Naive thymus-derived CD4-positive, alpha-beta T cell (primary cell): ENCODE data around the gene CNTN3. TPM values are rescaled to one million over a fixed set of nuclear protein-coding genes. Genes with fewer than 3 reads are reported as not detected.

Experiments used
- ATAC-seq: fragments of 150-1000 bp; cut with Tn5 transposase; 2 replicates; pipeline ENCODE4 v1.10.0; 2021; ENCODE audit warnings: mild to moderate bottlenecking, moderate library complexity
- CTCF ChIA-PET: fragments of 350-600 bp; sonication (Branson Sonifier 250); formaldehyde crosslinking; loops from one replicate; lab custom pipeline; 2021; ENCODE audit warnings: antibody characterized with exemption; lab: Charles Lee
- POLR2A ChIA-PET: fragments of 350-600 bp; sonication (Branson Sonifier 250); formaldehyde crosslinking; loops from one replicate; lab custom pipeline; 2021; ENCODE audit warnings: antibody characterized with exemption, inconsistent platforms; lab: Charles Lee
- DNase-seq, 9 donors: peaks; one replicate each; pipeline versions ENCODE4 v3.0.0 to v3.0.0-alpha.2; 2020 to 2022; ENCODE audit warnings: mixed read lengths in 1 of 9
- H3K27ac ChIP-seq: one replicate; pipeline ENCODE4 v1.7.0; 2013; ENCODE audit warnings: mild to moderate bottlenecking, low read depth, low read length, moderate library complexity
- H3K27me3 ChIP-seq, 2 donors: one replicate each; pipeline ENCODE4 v1.7.0; 2013; ENCODE audit warnings: low read length in 2 of 2, mild to moderate bottlenecking in 2 of 2, moderate library complexity in 2 of 2; ENCODE audit not compliant: control insufficient read depth in 2 of 2, insufficient read depth in 2 of 2
- H3K36me3 ChIP-seq, 3 experiments: 1 replicate in 2 of 3; 2 replicates in 1 of 3; pipeline ENCODE4 v1.7.0; 2013; ENCODE audit warnings: low read length in 3 of 3, mild to moderate bottlenecking in 3 of 3, moderate library complexity in 1 of 3; ENCODE audit not compliant: insufficient read depth in 3 of 3, control insufficient read depth in 2 of 3
- H3K4me1 ChIP-seq, 2 donors: one replicate each; pipeline ENCODE4 v1.7.0; 2013; ENCODE audit warnings: low read length in 2 of 2, mild to moderate bottlenecking in 2 of 2, moderate library complexity in 1 of 2; ENCODE audit not compliant: control insufficient read depth in 2 of 2, insufficient read depth in 2 of 2
- H3K4me3 ChIP-seq: 2 replicates; pipeline ENCODE4 v1.7.0; 2013; ENCODE audit warnings: mild to moderate bottlenecking, low read length
- H3K9me3 ChIP-seq, 3 experiments: 1 replicate in 2 of 3; 2 replicates in 1 of 3; pipeline ENCODE4 v1.7.0; 2013; ENCODE audit warnings: low read length in 3 of 3; ENCODE audit not compliant: control insufficient read depth in 2 of 3
- H3K27ac Mint-ChIP-seq, 9 donors: one replicate each; pipeline ENCODE4 v1.8.0; 2020 to 2022; ENCODE audit warnings: mixed read lengths in 9 of 9, mild to moderate bottlenecking in 8 of 9, moderate library complexity in 5 of 9, inconsistent platforms in 2 of 9
- H3K27me3 Mint-ChIP-seq, 5 donors: one replicate each; pipeline ENCODE4 v1.8.0; 2021 to 2022; ENCODE audit warnings: mixed read lengths in 5 of 5, mild to moderate bottlenecking in 1 of 5
- H3K36me3 Mint-ChIP-seq, 5 donors: one replicate each; pipeline ENCODE4 v1.8.0; 2020 to 2022; ENCODE audit warnings: mixed read lengths in 5 of 5, mild to moderate bottlenecking in 3 of 5, inconsistent platforms in 1 of 5
- H3K4me1 Mint-ChIP-seq, 7 donors: one replicate each; pipeline ENCODE4 v1.8.0; 2020 to 2022; ENCODE audit warnings: mixed read lengths in 7 of 7, mild to moderate bottlenecking in 3 of 7, inconsistent platforms in 1 of 7
- H3K4me3 Mint-ChIP-seq, 10 donors: one replicate each; pipeline ENCODE4 v1.8.0; 2020 to 2022; ENCODE audit warnings: mild to moderate bottlenecking in 10 of 10, mixed read lengths in 10 of 10, moderate library complexity in 6 of 10, inconsistent platforms in 2 of 10
- H3K9me3 Mint-ChIP-seq, 11 donors: one replicate each; pipeline ENCODE4 v1.8.0; 2020 to 2022; ENCODE audit warnings: mixed read lengths in 11 of 11, mild to moderate bottlenecking in 4 of 11, inconsistent platforms in 1 of 11, moderate library complexity in 1 of 11
- intact Hi-C, 2 donors: fragments of 100-400 bp; cut with micrococcal nuclease; formaldehyde crosslinking; loops; one replicate each; pipeline ENCODE4 v1.15.1; 2023
- polyA plus RNA-seq, 2 donors: library from polyadenylated mRNA; unstranded; fragments of 300-500 nt; fragmentation: Illumina TruSeq; gene quantifications; one replicate each; pipeline ENCODE4 v1.2.3, GENCODE V29; 2021
- total RNA-seq, 6 experiments: library from RNA in 5 of 6; stranded (reverse) in 5 of 6; gene quantifications; 1 replicate in 5 of 6; 2 replicates in 1 of 6; pipeline ENCODE4 v1.2.3 and lab custom pipeline; 2021 to 2026

Gene CNTN3
- total RNA-seq = not detected
- not detected for polyA plus RNA-seq
- total RNA-seq (lab: John Stamatoyannopoulos, UW) = not detected

GRCh38 chr3:74614107-74614967, at the start of gene CNTN3:
Gene CNTN3 (minus strand): TSS chr3:74614659. CDS start chr3:74521112, 93,547 bp downstream.
- no peak within 1 kb of the TSS for H3K4me3 Mint-ChIP-seq
- no peak within 1 kb of the TSS for H3K27ac Mint-ChIP-seq
- intact Hi-C loops = no loop called here
- H3K36me3 ChIP-seq = no peaks in the 10 kb centered on the region
- no peaks in the 10 kb centered on the region for H3K27me3 ChIP-seq
- no peaks in the 10 kb centered on the region for H3K4me1 Mint-ChIP-seq
- ChIA-PET CTCF (no interaction called here), POLR2A (no interaction called here)
- no peaks in the 10 kb centered on the region for H3K4me1 ChIP-seq
- H3K27me3 Mint-ChIP-seq = peaks cover 15 to 35% (median 31%) of the 10 kb centered on the region in 5 donors
- no peaks in the 10 kb centered on the region for H3K9me3 ChIP-seq
- peaks cover 0 to 22% (median 5%) of the 10 kb centered on the region in 11 donors for H3K9me3 Mint-ChIP-seq
- H3K36me3 Mint-ChIP-seq = no peaks in the 10 kb centered on the region
- ATAC-seq (no peak), DNase-seq (no peak)
- no peak within 1 kb of the TSS for H3K4me3 ChIP-seq
- no peak within 1 kb of the TSS for H3K27ac ChIP-seq

GRCh38 chr3:74663178-74663577, 48.7 kb upstream of the CNTN3 start:
- intact Hi-C loops = no loop called here
- no peak for ATAC-seq
- CTCF ChIA-PET = no interaction called here

DNA sequence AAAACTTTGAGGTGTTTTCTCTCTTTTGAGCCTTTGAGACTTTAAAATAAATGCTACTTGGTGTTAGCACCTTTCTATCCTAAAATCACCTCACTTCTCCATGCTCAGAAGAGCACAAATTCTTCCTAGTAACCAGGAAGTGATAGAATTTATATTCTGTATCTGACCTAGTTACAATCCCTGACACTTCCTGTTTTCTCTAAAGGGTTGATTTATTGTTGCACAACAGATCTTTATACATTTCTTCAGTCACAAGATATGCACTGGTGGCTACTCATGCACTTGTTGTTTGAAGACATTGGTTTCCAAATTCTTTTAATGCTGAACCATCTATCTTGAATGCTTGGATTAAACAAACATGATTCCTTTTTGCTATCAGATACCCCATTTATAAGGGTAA, 47.2 kb upstream of the CNTN3 start:
- no peaks in the 10 kb centered on the region for H3K27me3 ChIP-seq
- CTCF ChIA-PET = no interaction called here

More at GRCh38 chr3:74663178-74663577, 48.7 kb upstream of the CNTN3 start:
- H3K4me3 ChIP-seq = no peak overlapping the region
- POLR2A ChIA-PET = no interaction called here
- no peak overlapping the region for H3K27ac Mint-ChIP-seq
- no peaks in the 10 kb centered on the region for H3K36me3 ChIP-seq
- H3K9me3 ChIP-seq = no peaks in the 10 kb centered on the region
- H3K4me3 Mint-ChIP-seq = no peak overlapping the region
- H3K27me3 ChIP-seq = no peaks in the 10 kb centered on the region
- peaks cover 2 to 25% (median 11%) of the 10 kb centered on the region in 11 donors for H3K9me3 Mint-ChIP-seq
- H3K4me1 ChIP-seq = no peaks in the 10 kb centered on the region
- H3K4me1 Mint-ChIP-seq = no peaks in the 10 kb centered on the region
- no peak for DNase-seq
- no peak overlapping the region for H3K27ac ChIP-seq
- no peaks in the 10 kb centered on the region for H3K27me3 Mint-ChIP-seq
- no peaks in the 10 kb centered on the region for H3K36me3 Mint-ChIP-seq

GRCh38 chr3:74651885-74652284, 37.4 kb upstream of the CNTN3 start:
- H3K27me3 ChIP-seq = no peaks in the 10 kb centered on the region
- Mint-ChIP-seq H3K27ac (no peak overlapping the region), H3K4me1 (no peaks in the 10 kb centered on the region), H3K9me3 (peaks cover 0 to 18% (median 2%) of the 10 kb centered on the region in 11 donors), H3K36me3 (no peaks in the 10 kb centered on the region), H3K27me3 (no peaks in the 10 kb centered on the region), H3K4me3 (no peak overlapping the region)
- H3K4me3 ChIP-seq = no peak overlapping the region
- ATAC-seq = no peak
- H3K36me3 ChIP-seq = no peaks in the 10 kb centered on the region
- no peak overlapping the region for H3K27ac ChIP-seq
- no peaks in the 10 kb centered on the region for H3K4me1 ChIP-seq
- H3K9me3 ChIP-seq = no peaks in the 10 kb centered on the region
- DNase-seq = no peak
- POLR2A ChIA-PET = no interaction called here
- CTCF ChIA-PET = no interaction called here
- intact Hi-C loops = no loop called here

More for the DNA sequence above, 47.2 kb upstream of the CNTN3 start:
- ATAC-seq = no peak
- H3K36me3 ChIP-seq = no peaks in the 10 kb centered on the region
- Mint-ChIP-seq H3K4me1 (no peaks in the 10 kb centered on the region), H3K27me3 (no peaks in the 10 kb centered on the region), H3K9me3 (peaks cover 0 to 16% (median 5%) of the 10 kb centered on the region in 11 donors), H3K36me3 (no peaks in the 10 kb centered on the region), H3K4me3 (no peak overlapping the region), H3K27ac (no peak overlapping the region)
- intact Hi-C loops = no loop called here
- DNase-seq = no peak
- H3K4me1 ChIP-seq = no peaks in the 10 kb centered on the region
- no peak overlapping the region for H3K4me3 ChIP-seq
- H3K9me3 ChIP-seq = no peaks in the 10 kb centered on the region
- no peak overlapping the region for H3K27ac ChIP-seq
- POLR2A ChIA-PET = no interaction called here

GRCh38 chr3:74651292-74651691, 36.8 kb upstream of the CNTN3 start:
- Histone ChIP-seq H3K27me3 (no peaks in the 10 kb centered on the region), H3K27ac (no peak overlapping the region), H3K4me3 (no peak overlapping the region), H3K36me3 (no peaks in the 10 kb centered on the region), H3K4me1 (no peaks in the 10 kb centered on the region), H3K9me3 (no peaks in the 10 kb centered on the region)
- DNase-seq (no peak), ATAC-seq (no peak)
- H3K4me3 Mint-ChIP-seq = no peak overlapping the region
- intact Hi-C loops = no loop called here
- no peaks in the 10 kb centered on the region for H3K36me3 Mint-ChIP-seq
- H3K9me3 Mint-ChIP-seq = peaks cover 0 to 18% (median 2%) of the 10 kb centered on the region in 11 donors
- no peak overlapping the region for H3K27ac Mint-ChIP-seq
- H3K4me1 Mint-ChIP-seq = no peaks in the 10 kb centered on the region
- ChIA-PET POLR2A (no interaction called here), CTCF (no interaction called here)
- no peaks in the 10 kb centered on the region for H3K27me3 Mint-ChIP-seq

DNA sequence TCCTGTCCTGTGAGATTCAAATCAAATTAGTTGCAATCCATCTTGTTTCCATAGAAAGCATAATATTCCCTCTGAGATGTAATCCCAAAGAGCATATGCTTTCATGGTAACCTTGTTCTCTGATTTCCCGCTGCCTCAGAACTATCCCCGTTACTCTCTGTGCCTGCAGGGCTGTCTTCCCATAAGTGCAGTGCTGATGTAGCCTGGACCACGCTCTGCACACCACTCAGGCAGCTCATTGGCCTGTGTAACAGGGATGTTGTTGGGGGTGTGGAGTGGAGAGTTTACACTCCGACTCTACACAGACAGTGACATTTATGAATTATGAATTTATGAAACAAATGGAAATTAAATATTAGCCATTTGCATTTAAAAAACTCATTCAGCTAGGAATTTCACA, 33.6 kb upstream of the CNTN3 start:
- Mint-ChIP-seq H3K27me3 (no peaks in the 10 kb centered on the region), H3K36me3 (no peaks in the 10 kb centered on the region), H3K27ac (no peak overlapping the region), H3K4me3 (no peak overlapping the region), H3K9me3 (peaks cover 0 to 33% (median 4%) of the 10 kb centered on the region in 11 donors), H3K4me1 (no peaks in the 10 kb centered on the region)
- no peak for ATAC-seq
- Histone ChIP-seq H3K36me3 (no peaks in the 10 kb centered on the region), H3K27ac (no peak overlapping the region), H3K4me1 (no peaks in the 10 kb centered on the region), H3K9me3 (no peaks in the 10 kb centered on the region), H3K4me3 (no peak overlapping the region), H3K27me3 (no peaks in the 10 kb centered on the region)
- CTCF ChIA-PET = no interaction called here
- intact Hi-C loops = no loop called here
- DNase-seq = no peak
- POLR2A ChIA-PET = no interaction called here

GRCh38 chr3:74646094-74646493, 31.6 kb upstream of the CNTN3 start:
- no peaks in the 10 kb centered on the region for H3K4me1 Mint-ChIP-seq
- intact Hi-C loops = no loop called here
- Histone ChIP-seq H3K4me1 (no peaks in the 10 kb centered on the region), H3K9me3 (no peaks in the 10 kb centered on the region), H3K27ac (no peak overlapping the region), H3K4me3 (no peak overlapping the region), H3K27me3 (no peaks in the 10 kb centered on the region), H3K36me3 (no peaks in the 10 kb centered on the region)
- ChIA-PET CTCF (no interaction called here), POLR2A (no interaction called here)
- H3K27ac Mint-ChIP-seq = no peak overlapping the region
- DNase-seq (no peak), ATAC-seq (no peak)
- H3K27me3 Mint-ChIP-seq = no peaks in the 10 kb centered on the region
- no peaks in the 10 kb centered on the region for H3K36me3 Mint-ChIP-seq
- no peak overlapping the region for H3K4me3 Mint-ChIP-seq
- peaks cover 0 to 34% (median 5%) of the 10 kb centered on the region in 11 donors for H3K9me3 Mint-ChIP-seq
